Measurements from ENCODE around the gene ARHGEF7. TPM values are rescaled to one million over a fixed set of nuclear protein-coding genes. Genes with fewer than 3 reads are reported as not detected.

The ARHGEF7 gene
- total RNA-seq, 1 donor from 2014 or later: 86.5 TPM

DNA sequence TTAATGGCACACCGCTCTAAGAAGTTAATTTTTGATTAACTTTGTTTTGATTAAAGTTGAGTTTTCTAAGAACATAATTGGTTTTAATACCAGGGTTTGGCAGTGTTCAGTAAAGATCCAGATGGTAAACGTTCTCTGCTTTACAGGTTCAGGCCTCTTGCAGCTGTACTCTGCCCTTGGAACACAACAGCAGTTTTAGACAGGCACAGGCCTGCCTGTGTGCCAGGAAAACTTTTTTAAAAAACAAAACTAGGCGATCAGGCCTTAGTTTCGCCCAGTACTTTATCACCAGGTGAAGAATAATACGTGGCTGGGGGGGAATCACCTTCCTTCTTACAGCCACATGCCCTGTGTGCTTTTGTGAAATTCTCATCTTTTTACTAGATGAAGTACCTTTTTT lies 167.3 kb downstream of the ARHGEF7 start:
- no peaks in the 10 kb centered on the region for H3K9me3 Mint-ChIP-seq (ENCODE audit: low read depth)
- TF ChIP-seq, protein P1, sequence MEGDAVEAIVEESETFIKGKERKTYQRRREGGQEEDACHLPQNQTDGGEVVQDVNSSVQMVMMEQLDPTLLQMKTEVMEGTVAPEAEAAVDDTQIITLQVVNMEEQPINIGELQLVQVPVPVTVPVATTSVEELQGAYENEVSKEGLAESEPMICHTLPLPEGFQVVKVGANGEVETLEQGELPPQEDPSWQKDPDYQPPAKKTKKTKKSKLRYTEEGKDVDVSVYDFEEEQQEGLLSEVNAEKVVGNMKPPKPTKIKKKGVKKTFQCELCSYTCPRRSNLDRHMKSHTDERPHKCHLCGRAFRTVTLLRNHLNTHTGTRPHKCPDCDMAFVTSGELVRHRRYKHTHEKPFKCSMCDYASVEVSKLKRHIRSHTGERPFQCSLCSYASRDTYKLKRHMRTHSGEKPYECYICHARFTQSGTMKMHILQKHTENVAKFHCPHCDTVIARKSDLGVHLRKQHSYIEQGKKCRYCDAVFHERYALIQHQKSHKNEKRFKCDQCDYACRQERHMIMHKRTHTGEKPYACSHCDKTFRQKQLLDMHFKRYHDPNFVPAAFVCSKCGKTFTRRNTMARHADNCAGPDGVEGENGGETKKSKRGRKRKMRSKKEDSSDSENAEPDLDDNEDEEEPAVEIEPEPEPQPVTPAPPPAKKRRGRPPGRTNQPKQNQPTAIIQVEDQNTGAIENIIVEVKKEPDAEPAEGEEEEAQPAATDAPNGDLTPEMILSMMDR (IDR thresholded peaks at IDR 0.05; ENCODE audit: unreplicated experiment): no peak
- H3K36me3 Mint-ChIP-seq (ENCODE audit: insufficient read depth): peaks cover 30% of the 10 kb centered on the region
- H3K27me3 Mint-ChIP-seq: no peaks in the 10 kb centered on the region
- H3K4me3 Mint-ChIP-seq (ENCODE audit: low read depth): no peak overlapping the region
- no peak overlapping the region for H3K27ac Mint-ChIP-seq
- DNase-seq (ENCODE audit: low spot score, unreplicated experiment): no peak
- peaks cover 2% of the 10 kb centered on the region for H3K4me1 Mint-ChIP-seq (ENCODE audit: low read depth)

DNA sequence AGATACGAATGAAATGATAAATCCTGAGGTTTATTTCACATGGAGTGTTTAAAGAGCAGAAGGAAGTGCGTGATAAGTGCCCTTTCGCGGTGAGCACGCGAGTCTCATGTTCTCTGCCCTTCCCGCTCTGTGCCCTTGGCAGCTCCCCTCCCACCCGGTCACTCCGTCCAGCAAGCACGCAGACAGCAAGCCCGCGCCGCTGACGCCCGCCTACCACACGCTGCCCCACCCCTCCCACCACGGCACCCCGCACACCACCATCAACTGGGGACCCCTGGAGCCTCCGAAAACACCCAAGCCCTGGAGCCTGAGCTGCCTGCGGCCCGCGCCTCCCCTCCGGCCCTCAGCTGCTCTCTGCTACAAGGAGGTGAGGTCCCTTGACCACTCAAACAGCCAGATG lies 167.9 kb downstream of the ARHGEF7 start:
- Mint-ChIP-seq H3K4me3 (ENCODE audit: low read depth) (no peak overlapping the region), H3K27ac (no peak overlapping the region), H3K9me3 (ENCODE audit: low read depth) (no peaks in the 10 kb centered on the region), H3K4me1 (ENCODE audit: low read depth) (peaks cover 2% of the 10 kb centered on the region), H3K27me3 (no peaks in the 10 kb centered on the region), H3K36me3 (ENCODE audit: insufficient read depth) (peaks cover 27% of the 10 kb centered on the region)
- DNase-seq (ENCODE audit: low spot score, unreplicated experiment): no peak
- TF ChIP-seq, protein P1 (IDR thresholded peaks at IDR 0.05; ENCODE audit: unreplicated experiment): no peak

DNA sequence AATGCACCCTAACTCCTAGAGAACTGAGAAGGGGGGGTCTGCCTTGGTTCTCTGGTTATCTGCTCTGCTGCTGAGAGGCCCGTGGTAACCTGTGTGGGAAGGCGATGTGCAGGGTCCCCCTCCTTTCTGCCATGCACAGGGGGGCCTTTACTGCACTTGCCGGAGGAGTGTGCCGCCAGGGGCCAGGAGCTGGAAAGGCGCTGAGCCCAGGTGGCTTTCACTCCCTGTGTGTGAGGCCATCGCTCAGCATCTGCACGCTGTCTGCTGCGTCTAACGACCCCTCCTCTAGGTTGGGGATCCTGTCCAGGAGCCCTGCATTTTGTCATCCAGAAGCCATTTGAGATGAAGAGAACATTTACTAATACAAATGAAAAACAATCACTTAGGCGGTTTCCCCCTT lies 168.3 kb downstream of the ARHGEF7 start:
- H3K27me3 Mint-ChIP-seq: no peaks in the 10 kb centered on the region
- DNase-seq (ENCODE audit: low spot score, unreplicated experiment): no peak
- peaks cover 2% of the 10 kb centered on the region for H3K4me1 Mint-ChIP-seq (ENCODE audit: low read depth)
- peaks cover 27% of the 10 kb centered on the region for H3K36me3 Mint-ChIP-seq (ENCODE audit: insufficient read depth)
- H3K4me3 Mint-ChIP-seq (ENCODE audit: low read depth): no peak overlapping the region
- H3K27ac Mint-ChIP-seq: peak overlapping the region; percentile 58
- no peaks in the 10 kb centered on the region for H3K9me3 Mint-ChIP-seq (ENCODE audit: low read depth)
- TF ChIP-seq, protein P1 (IDR thresholded peaks at IDR 0.05; ENCODE audit: unreplicated experiment): no peak

DNA sequence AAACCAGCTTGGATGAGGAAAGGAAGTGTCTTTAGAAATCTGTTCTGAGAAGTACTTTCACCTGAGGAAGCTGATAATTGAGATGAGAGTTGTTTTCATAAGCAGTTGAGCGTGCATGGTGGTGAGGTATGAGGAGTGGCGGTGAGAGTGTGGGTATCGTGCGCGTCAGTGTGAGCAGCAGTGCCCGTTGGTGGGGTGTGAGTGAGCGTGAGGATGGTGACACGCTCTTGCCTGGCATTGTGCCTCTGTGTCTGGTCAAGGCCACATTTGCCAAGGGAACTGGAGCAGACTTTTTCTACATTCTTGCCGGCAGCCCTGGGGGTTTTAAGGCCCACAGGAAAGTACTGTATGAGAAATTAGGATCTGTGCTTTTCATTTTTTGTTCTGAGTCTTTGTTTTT lies 168.9 kb downstream of the ARHGEF7 start:
- Mint-ChIP-seq H3K27me3 (no peaks in the 10 kb centered on the region), H3K9me3 (ENCODE audit: low read depth) (no peaks in the 10 kb centered on the region), H3K27ac (no peak overlapping the region), H3K36me3 (ENCODE audit: insufficient read depth) (peaks cover 25% of the 10 kb centered on the region), H3K4me3 (ENCODE audit: low read depth) (no peak overlapping the region), H3K4me1 (ENCODE audit: low read depth) (peaks cover 2% of the 10 kb centered on the region)
- no peak for DNase-seq (ENCODE audit: low spot score, unreplicated experiment)
- TF ChIP-seq, protein P1 (IDR thresholded peaks at IDR 0.05; ENCODE audit: unreplicated experiment): no peak

DNA sequence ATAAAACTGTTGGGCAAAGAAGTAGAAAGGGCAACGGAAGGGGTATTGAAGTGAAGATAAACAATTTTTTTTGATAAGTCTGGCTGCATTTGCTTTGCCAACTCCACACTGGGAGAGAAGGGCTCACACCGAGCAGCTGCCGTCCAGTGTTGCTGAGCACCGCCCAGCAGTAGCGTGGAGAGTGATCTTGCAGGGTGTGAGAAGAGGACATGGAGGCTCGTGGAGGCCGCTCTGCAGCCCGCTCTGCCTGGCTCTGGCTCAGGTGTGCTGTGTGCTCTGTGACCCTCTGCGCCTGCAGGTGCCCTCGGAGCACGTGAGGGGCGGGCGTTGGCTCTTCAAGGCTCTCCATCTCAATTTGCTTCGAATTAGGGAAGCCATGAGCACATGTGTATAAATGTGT lies 169.5 kb downstream of the ARHGEF7 start:
- Mint-ChIP-seq H3K4me1 (ENCODE audit: low read depth) (peaks cover 2% of the 10 kb centered on the region), H3K4me3 (ENCODE audit: low read depth) (no peak overlapping the region), H3K27me3 (no peaks in the 10 kb centered on the region), H3K9me3 (ENCODE audit: low read depth) (no peaks in the 10 kb centered on the region), H3K36me3 (ENCODE audit: insufficient read depth) (peaks cover 28% of the 10 kb centered on the region), H3K27ac (no peak overlapping the region)
- TF ChIP-seq, protein P1 (IDR thresholded peaks at IDR 0.05; ENCODE audit: unreplicated experiment): no peak
- DNase-seq (ENCODE audit: low spot score, unreplicated experiment): no peak

Data from progenitor cell of endocrine pancreas (in vitro differentiated cells).